IMR-90 (cell line): ENCODE measurements around the gene NCKAP5. TPM values are rescaled to one million over a fixed set of nuclear protein-coding genes. Genes with fewer than 3 reads are reported as not detected.

Experiments used
- ATAC-seq: fragments of 200-7000 bp; cut with Tn5 transposase; 2 replicates; pipeline ENCODE4 v1.9.1; 2020; ENCODE audit warnings: low read depth, mild to moderate bottlenecking, moderate library complexity
- BruUV-seq: library from RNA; stranded (reverse); fragments of 400-500 nt; replicated peaks from 2 replicates; lab custom pipeline; 2021; lab: Mats Ljungman, UMichigan
- CTCF ChIA-PET: fragments of 300-600 bp; formaldehyde crosslinking; extraction: SDS; loops from one replicate; lab custom pipeline; 2021; ENCODE audit warnings: antibody characterized with exemption; lab: Yijun Ruan, JAX
- POLR2A ChIA-PET: fragments of 300-600 bp; sonication (Branson Sonifier 250); formaldehyde crosslinking; loops from one replicate; lab custom pipeline; 2022; ENCODE audit warnings: antibody characterized with exemption; ENCODE audit not compliant: unreplicated experiment; lab: Charles Lee
- DNase-seq: peaks from one replicate; pipeline ENCODE4 v3.0.0; 2013
- H2AFZ ChIP-seq: replicated peaks from 2 replicates; pipeline ENCODE3; 2013; ENCODE audit warnings: low read length, mild to moderate bottlenecking; ENCODE audit not compliant: poor library complexity
- H2AK5ac ChIP-seq: 2 replicates; pipeline ENCODE4 v1.6.1; 2013; ENCODE audit warnings: low read depth, low read length, inconsistent platforms
- H2AK9ac ChIP-seq: replicated peaks from 2 replicates; pipeline ENCODE3; 2013; ENCODE audit warnings: mild to moderate bottlenecking, low read depth, low read length, moderate library complexity; ENCODE audit not compliant: poor library complexity
- H2BK120ac ChIP-seq: 2 replicates; pipeline ENCODE4 v1.6.1; 2013; ENCODE audit warnings: low read depth, low read length, inconsistent platforms
- H2BK15ac ChIP-seq: 3 replicates; pipeline ENCODE4 v1.6.1; 2013; ENCODE audit warnings: low read depth, low read length, inconsistent platforms
- H2BK20ac ChIP-seq: 2 replicates; pipeline ENCODE4 v1.6.1; 2013; ENCODE audit warnings: low read depth, mild to moderate bottlenecking, inconsistent platforms, low read length, moderate library complexity
- H2BK5ac ChIP-seq: 2 replicates; pipeline ENCODE4 v1.6.1; 2013; ENCODE audit warnings: mild to moderate bottlenecking, low read depth, low read length, inconsistent platforms; ENCODE audit not compliant: poor library complexity, severe bottlenecking
- H3K14ac ChIP-seq: replicated peaks from 2 replicates; pipeline ENCODE4 v1.6.1; 2013; ENCODE audit warnings: low read depth, low read length, inconsistent platforms
- H3K18ac ChIP-seq: 2 replicates; pipeline ENCODE4 v1.6.1; 2013; ENCODE audit warnings: low read depth, low read length, control low read depth
- H3K23ac ChIP-seq: 2 replicates; pipeline ENCODE4 v1.6.1; 2013; ENCODE audit warnings: low read depth, low read length, inconsistent platforms
- H3K27ac ChIP-seq: 2 replicates; pipeline ENCODE4 v1.5.1; 2013; ENCODE audit warnings: mild to moderate bottlenecking, control low read depth, low read length; ENCODE audit not compliant: insufficient read depth
- H3K27me3 ChIP-seq: 2 replicates; pipeline ENCODE4 v1.6.1; 2013; ENCODE audit warnings: low read length; ENCODE audit not compliant: control insufficient read depth, insufficient read depth
- H3K36me3 ChIP-seq: 2 replicates; pipeline ENCODE4 v1.6.1; 2013; ENCODE audit warnings: low read length, mixed read lengths; ENCODE audit not compliant: control insufficient read depth, insufficient read depth
- H3K4ac ChIP-seq: 2 replicates; pipeline ENCODE4 v1.6.1; 2013; ENCODE audit warnings: low read depth, low read length, inconsistent platforms
- H3K4me1 ChIP-seq: 2 replicates; pipeline ENCODE4 v1.6.1; 2013; ENCODE audit warnings: low read length, mixed read lengths; ENCODE audit not compliant: control insufficient read depth, insufficient read depth
- H3K4me2 ChIP-seq: 2 replicates; pipeline ENCODE4 v1.6.1; 2013; ENCODE audit warnings: low read depth, mild to moderate bottlenecking, control low read depth, low read length, moderate library complexity
- H3K4me3 ChIP-seq: 2 replicates; pipeline ENCODE4 v1.5.1; 2013; ENCODE audit warnings: low read depth, mild to moderate bottlenecking, control low read depth, low read length, moderate library complexity; ENCODE audit not compliant: insufficient read depth
- H3K56ac ChIP-seq: 2 replicates; pipeline ENCODE4 v1.6.1; 2013; ENCODE audit warnings: low read length, inconsistent platforms; ENCODE audit not compliant: insufficient read depth; ENCODE audit errors: extremely low read depth
- H3K79me1 ChIP-seq, 2 experiments: 2 replicates each; pipeline ENCODE4 v1.6.1; 2013; ENCODE audit warnings: low read length in 2 of 2, inconsistent platforms in 1 of 2, low read depth in 1 of 2
- H3K9ac ChIP-seq: 2 replicates; pipeline ENCODE4 v1.6.1; 2013; ENCODE audit warnings: low read depth, low read length, control low read depth
- H3K9me1 ChIP-seq: 2 replicates; pipeline ENCODE4 v1.6.1; 2013; ENCODE audit warnings: low read length, inconsistent platforms; ENCODE audit not compliant: insufficient read depth
- H3K9me3 ChIP-seq: 2 replicates; pipeline ENCODE4 v1.6.1; 2013; ENCODE audit warnings: low read length; ENCODE audit not compliant: control insufficient read depth, insufficient read depth
- H4K20me1 ChIP-seq: 2 replicates; pipeline ENCODE4 v1.6.1; 2013; ENCODE audit warnings: low read length, inconsistent platforms; ENCODE audit not compliant: insufficient read depth
- H4K5ac ChIP-seq: 2 replicates; pipeline ENCODE4 v1.6.1; 2013; ENCODE audit warnings: mild to moderate bottlenecking, low read depth, low read length, control low read depth
- H4K8ac ChIP-seq, 2 experiments: 2 replicates each; pipeline ENCODE4 v1.6.1; 2013; ENCODE audit warnings: low read depth in 2 of 2, low read length in 2 of 2, control low read depth in 1 of 2, inconsistent platforms in 1 of 2
- H4K91ac ChIP-seq: 2 replicates; pipeline ENCODE4 v1.6.1; 2013; ENCODE audit warnings: low read depth, low read length, inconsistent platforms; ENCODE audit not compliant: insufficient read depth
- CEBPB ChIP-seq: IDR thresholded peaks from 2 replicates; pipeline ENCODE4 v1.6.1; 2012; ENCODE audit warnings: low read depth, low read length, improper control_type of control experiment
- CHD1 ChIP-seq: IDR thresholded peaks from 2 replicates; pipeline ENCODE4 v1.6.1; 2012; ENCODE audit warnings: low read depth, low read length, improper control_type of control experiment
- FOS ChIP-seq: fragments of 150-350 bp; IDR thresholded peaks from 2 replicates; pipeline ENCODE4 v1.6.1; 2016; ENCODE audit warnings: low read depth, low read length
- NFE2L2 ChIP-seq: fragments of 150-350 bp; IDR thresholded peaks from 2 replicates; pipeline ENCODE4 v1.6.1; 2016; ENCODE audit warnings: low read depth, mild to moderate bottlenecking, low read length
- WGBS, 2 experiments: methylation state at CpG; one replicate each; pipeline versions ENCODE4 v1.1.5 to v1.1.7; 2013; ENCODE audit warnings: missing lambda C conversion rate in 2 of 2; ENCODE audit not compliant: insufficient read length in 1 of 2; ENCODE audit errors: extremely low coverage in 2 of 2; 5-methylcytosine and 5-hydroxymethylcytosine counted together
- dilution Hi-C: fragments of 300-500 bp; cut with HindIII; formaldehyde crosslinking; loops from one replicate; pipeline ENCODE4 v1.14.3; 2018; ENCODE audit warnings: low sequenced_read_pairs; ENCODE audit not compliant: unreplicated experiment
- in situ Hi-C: fragments of 300-500 bp; cut with MboI; formaldehyde crosslinking; loops from 3 replicates; pipeline ENCODE4 v1.14.3; 2019; ENCODE audit warnings: low sequenced_read_pairs, inconsistent platforms, mixed read lengths
- intact Hi-C: fragments of 100-400 bp; cut with micrococcal nuclease; formaldehyde crosslinking; loops from 2 replicates; pipeline ENCODE4 v1.10.0; 2022
- polyA plus RNA-seq, 3 experiments: library from polyadenylated mRNA; depleted of rRNA; stranded (reverse); fragments of >200 nt; gene quantifications; 2 replicates each; pipeline ENCODE4 v1.2.3, GENCODE V29; 2012; ENCODE audit warnings: low replicate concordance in 1 of 3
- total RNA-seq: library from RNA; depleted of rRNA; stranded (reverse); fragments of >200 nt; gene quantifications from 2 replicates; pipeline ENCODE4 v1.2.3, GENCODE V29; 2012
- TF ChIP-seq, protein P1 (sequence below): fragments of 150-350 bp; IDR thresholded peaks from 2 replicates; pipeline ENCODE4 v1.6.1; 2016; ENCODE audit warnings: low read depth, mild to moderate bottlenecking, low read length, moderate library complexity, borderline replicate concordance
- TF ChIP-seq, protein P2 (sequence below): fragments of 150-350 bp; IDR thresholded peaks from 2 replicates; pipeline ENCODE4 v1.6.1; 2017; ENCODE audit warnings: mild to moderate bottlenecking, antibody characterized with exemption, low read length, low read depth
- TF ChIP-seq, protein P3 (sequence below): conservative IDR thresholded peaks from 2 replicates; pipeline ENCODE4 v1.5.1; 2012; ENCODE audit warnings: mild to moderate bottlenecking, low read depth, low read length, improper control_type of control experiment

Gene NCKAP5
- total and polyA plus RNA-seq, 2 of the 4 experiments (the other 2 are of a cell fraction): 2.7 to 3.9 TPM

DNA sequence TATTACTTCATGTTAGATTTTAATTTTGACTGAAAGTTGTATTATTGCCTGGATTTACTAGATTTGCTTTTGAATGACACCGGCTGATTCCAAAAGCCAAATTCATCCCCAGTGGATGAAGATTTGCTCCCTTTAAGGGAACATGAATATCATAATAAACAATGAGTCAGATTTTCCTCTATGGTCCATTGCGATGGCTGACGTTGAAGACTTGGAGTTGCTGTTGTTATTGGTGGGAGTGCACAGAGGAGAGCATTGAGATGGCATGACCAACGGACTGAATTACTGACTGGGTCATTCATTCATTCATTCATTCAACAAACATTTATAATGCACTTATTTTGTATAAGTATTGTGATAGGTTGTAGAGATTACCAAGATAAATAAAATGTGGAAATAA, 864.9 kb downstream of the NCKAP5 start (continued):
- TF ChIP-seq, protein P1, sequence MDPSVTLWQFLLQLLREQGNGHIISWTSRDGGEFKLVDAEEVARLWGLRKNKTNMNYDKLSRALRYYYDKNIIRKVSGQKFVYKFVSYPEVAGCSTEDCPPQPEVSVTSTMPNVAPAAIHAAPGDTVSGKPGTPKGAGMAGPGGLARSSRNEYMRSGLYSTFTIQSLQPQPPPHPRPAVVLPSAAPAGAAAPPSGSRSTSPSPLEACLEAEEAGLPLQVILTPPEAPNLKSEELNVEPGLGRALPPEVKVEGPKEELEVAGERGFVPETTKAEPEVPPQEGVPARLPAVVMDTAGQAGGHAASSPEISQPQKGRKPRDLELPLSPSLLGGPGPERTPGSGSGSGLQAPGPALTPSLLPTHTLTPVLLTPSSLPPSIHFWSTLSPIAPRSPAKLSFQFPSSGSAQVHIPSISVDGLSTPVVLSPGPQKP: no peak
- TF ChIP-seq, protein P2, sequence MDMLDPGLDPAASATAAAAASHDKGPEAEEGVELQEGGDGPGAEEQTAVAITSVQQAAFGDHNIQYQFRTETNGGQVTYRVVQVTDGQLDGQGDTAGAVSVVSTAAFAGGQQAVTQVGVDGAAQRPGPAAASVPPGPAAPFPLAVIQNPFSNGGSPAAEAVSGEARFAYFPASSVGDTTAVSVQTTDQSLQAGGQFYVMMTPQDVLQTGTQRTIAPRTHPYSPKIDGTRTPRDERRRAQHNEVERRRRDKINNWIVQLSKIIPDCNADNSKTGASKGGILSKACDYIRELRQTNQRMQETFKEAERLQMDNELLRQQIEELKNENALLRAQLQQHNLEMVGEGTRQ: no peak
- TF ChIP-seq NFE2L2: no peak

DNA sequence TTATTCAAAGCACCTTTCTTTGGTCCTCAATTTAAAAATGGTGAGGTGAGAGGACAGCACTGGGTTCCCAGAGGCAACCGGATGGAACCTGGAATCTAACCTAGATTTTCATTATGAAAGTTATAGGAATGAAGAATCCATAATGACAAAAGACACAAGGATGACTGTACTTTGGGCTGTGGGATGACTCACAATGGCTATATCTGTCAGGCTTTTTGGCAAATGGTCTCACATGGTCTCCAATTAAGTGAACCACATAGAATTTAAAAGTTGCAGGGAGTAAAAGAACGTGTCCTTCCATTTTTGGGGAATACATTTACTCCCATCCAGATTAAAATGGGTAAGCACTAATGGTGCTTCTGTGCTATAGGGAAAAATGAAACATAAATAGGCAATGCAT, 866.5 kb downstream of the NCKAP5 start:
- Histone ChIP-seq H2BK5ac (no peak overlapping the region), H2AFZ (no peak overlapping the region), H3K36me3 (peaks cover 3% of the 10 kb centered on the region), H3K4ac (0 out of 2 replicates have a peak overlapping the region, but pooled peaks have one; percentile 26), H2AK5ac (peak overlapping the region; percentile 16; the same call in 1 of the 2 replicates), H2BK120ac (peak overlapping the region; percentile 24; the same call in 1 of the 2 replicates), H3K4me2 (no peak overlapping the region), H4K20me1 (no peaks in the 10 kb centered on the region), H3K56ac (no peak overlapping the region), H3K4me1 (peaks cover 4% of the 10 kb centered on the region), H4K8ac (no peak overlapping the region), H3K23ac (no peak overlapping the region), H3K4me3 (no peak overlapping the region), H4K5ac (no peak overlapping the region), H3K27ac (no peak overlapping the region), H2AK9ac (no peak overlapping the region), H3K18ac (no peak overlapping the region), H2BK20ac (peak overlapping the region; percentile 8; the same call in 1 of the 2 replicates), H3K9me1 (peaks cover 5% of the 10 kb centered on the region), H2BK15ac (no peak overlapping the region), H3K9ac (no peak overlapping the region), H3K79me1 (peaks cover 0 to 3% of the 10 kb centered on the region in 2 experiments; a peak in 1 of 4 replicates), H3K27me3 (no peaks in the 10 kb centered on the region), H3K14ac (0 out of 2 replicates have a peak overlapping the region, but pooled peaks have one; percentile 1), H3K9me3 (no peaks in the 10 kb centered on the region), H4K91ac (no peak overlapping the region)
- CTCF ChIA-PET: no interaction called here
- WGBS, 2 experiments: no CpG with 5 or more reads among the region's 2 CpGs
- no TSS peak for BruUV-seq
- dilution Hi-C loops: no loop called here
- TF ChIP-seq, protein P3, sequence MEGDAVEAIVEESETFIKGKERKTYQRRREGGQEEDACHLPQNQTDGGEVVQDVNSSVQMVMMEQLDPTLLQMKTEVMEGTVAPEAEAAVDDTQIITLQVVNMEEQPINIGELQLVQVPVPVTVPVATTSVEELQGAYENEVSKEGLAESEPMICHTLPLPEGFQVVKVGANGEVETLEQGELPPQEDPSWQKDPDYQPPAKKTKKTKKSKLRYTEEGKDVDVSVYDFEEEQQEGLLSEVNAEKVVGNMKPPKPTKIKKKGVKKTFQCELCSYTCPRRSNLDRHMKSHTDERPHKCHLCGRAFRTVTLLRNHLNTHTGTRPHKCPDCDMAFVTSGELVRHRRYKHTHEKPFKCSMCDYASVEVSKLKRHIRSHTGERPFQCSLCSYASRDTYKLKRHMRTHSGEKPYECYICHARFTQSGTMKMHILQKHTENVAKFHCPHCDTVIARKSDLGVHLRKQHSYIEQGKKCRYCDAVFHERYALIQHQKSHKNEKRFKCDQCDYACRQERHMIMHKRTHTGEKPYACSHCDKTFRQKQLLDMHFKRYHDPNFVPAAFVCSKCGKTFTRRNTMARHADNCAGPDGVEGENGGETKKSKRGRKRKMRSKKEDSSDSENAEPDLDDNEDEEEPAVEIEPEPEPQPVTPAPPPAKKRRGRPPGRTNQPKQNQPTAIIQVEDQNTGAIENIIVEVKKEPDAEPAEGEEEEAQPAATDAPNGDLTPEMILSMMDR: no peak
- TF ChIP-seq CEBPB (no peak), FOS (peak; percentile 73), CHD1 (no peak)
- intact Hi-C loops: no loop called here
- ATAC-seq (peak; percentile 25), DNase-seq (peak; percentile 77)
- in situ Hi-C loops: no loop called here
- POLR2A ChIA-PET: no interaction called here
